Omental fat pad (tissue), 4 donors: ENCODE results near the gene WNT3. TPM values are rescaled to one million over a fixed set of nuclear protein-coding genes. Genes with fewer than 3 reads are reported as not detected.

Experiments
- ATAC-seq: fragments of 150-250 bp; one replicate; pipeline ENCODE4 v1.9.1; 2016; ENCODE audit warnings: mild to moderate bottlenecking, moderate library complexity; ENCODE audit not compliant: low FRiP score
- DNase-seq: peaks from one replicate; pipeline ENCODE4 v3.0.0-alpha.2; 2019; ENCODE audit warnings: low spot score
- CTCF ChIP-seq, 3 donors: fragments of 450-650 bp; IDR thresholded peaks; one replicate each; pipeline ENCODE4 v1.5.1; 2016 to 2017; ENCODE audit warnings: antibody characterized with exemption in 3 of 3, mild to moderate bottlenecking in 3 of 3, moderate library complexity in 2 of 3
- total RNA-seq, 4 donors: library from RNA; depleted of rRNA; stranded (reverse); fragments of >200 nt; gene quantifications; one replicate each; pipeline ENCODE4 v1.1.0, GENCODE V29; 2016

The WNT3 gene
- total RNA-seq, 4 donors from 2014 or later = 0.82 to 2.1 (median 1.2) TPM

- DNase-seq (no peak), ATAC-seq (no peak)
- TF ChIP-seq CTCF (IDR thresholded peaks at IDR 0.05) = no peak
Measured at GRCh38 chr17:46753776-46754175, 64.7 kb downstream of the WNT3 start.

GRCh38 chr17:46751425-46751824 lies 67.1 kb downstream of the WNT3 start:
- DNase-seq (no peak), ATAC-seq (no peak)
- TF ChIP-seq CTCF (IDR thresholded peaks at IDR 0.05) = no peak

DNA sequence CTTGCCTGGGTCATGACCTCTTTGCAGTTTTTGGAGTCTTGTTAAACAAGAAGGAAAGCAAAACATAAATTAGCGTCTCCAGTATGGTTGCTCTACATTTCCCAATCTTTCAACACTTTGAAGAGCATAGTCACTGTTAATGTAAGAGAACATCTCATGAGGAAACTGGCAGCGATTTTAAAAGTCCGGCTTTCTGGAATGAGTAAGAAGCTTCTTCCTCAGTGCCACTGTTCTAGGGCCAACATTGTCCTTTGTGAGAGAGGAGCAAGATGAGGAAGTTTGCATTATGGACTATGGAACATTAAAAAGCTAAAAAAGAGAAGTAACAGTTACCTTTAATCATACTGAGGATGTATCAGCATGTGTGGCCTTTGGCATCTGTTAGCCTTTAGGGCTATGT lies 73.1 kb downstream of the WNT3 start:
- TF ChIP-seq CTCF (IDR thresholded peaks at IDR 0.05) = no peak
- no peak for ATAC-seq
- no peak for DNase-seq

GRCh38 chr17:46744441-46744840 lies 74.1 kb downstream of the WNT3 start:
- no peak for TF ChIP-seq CTCF (IDR thresholded peaks at IDR 0.05)

GRCh38 chr17:46742565-46743270 lies 75.8 kb downstream of the WNT3 start:
- DNase-seq (no peak), ATAC-seq (peak; percentile 94)
- no peak for TF ChIP-seq CTCF (IDR thresholded peaks at IDR 0.05)

More at GRCh38 chr17:46744441-46744840, 74.1 kb downstream of the WNT3 start:
- no peak for DNase-seq
- no peak for ATAC-seq

DNA sequence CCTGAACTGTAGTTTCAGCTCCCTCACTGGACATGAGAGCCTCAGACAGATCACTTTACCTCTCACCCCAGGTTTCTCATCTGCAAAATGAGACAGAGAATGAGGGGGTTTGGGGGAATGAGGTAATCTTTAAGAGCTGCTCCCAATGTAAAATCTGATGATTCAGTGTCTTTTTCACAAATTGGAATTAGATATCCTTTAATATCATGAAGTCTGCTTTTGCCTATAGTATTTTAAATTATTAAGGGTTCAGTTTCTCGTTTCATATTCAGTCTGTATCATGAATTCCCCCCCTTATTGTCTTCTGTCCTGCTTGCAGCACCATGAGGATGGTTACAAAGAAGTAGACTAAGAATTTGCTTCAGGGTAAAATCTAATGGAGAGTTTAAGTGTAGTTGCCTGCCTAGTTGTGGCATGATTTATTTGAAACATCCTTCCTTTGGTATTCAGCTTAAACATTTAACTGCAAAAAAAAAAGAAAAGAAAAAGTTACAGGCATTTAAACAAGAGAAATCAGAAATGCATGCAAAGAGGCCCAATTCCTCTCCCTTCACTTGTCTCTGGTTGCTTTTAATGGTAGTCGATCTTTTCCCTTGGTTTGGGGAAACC lies 77.3 kb downstream of the WNT3 start:
- DNase-seq (no peak), ATAC-seq (no peak)
- no peak for TF ChIP-seq CTCF (IDR thresholded peaks at IDR 0.05)

- ATAC-seq (no peak), DNase-seq (no peak)
- TF ChIP-seq CTCF (IDR thresholded peaks at IDR 0.05) = no peak
Measured at GRCh38 chr17:46739982-46740381, 78.5 kb downstream of the WNT3 start.
